Measurements from ENCODE around the gene RBBP8. TPM values are rescaled to one million over a fixed set of nuclear protein-coding genes. Genes with fewer than 3 reads are reported as not detected.
A peak's percentile ranks its signal among the peaks of the same experiment; 100 is the strongest.

RBBP8 gene
- total RNA-seq, 2 donors from 2014 or later: 37.5 to 69.1 TPM

DNA sequence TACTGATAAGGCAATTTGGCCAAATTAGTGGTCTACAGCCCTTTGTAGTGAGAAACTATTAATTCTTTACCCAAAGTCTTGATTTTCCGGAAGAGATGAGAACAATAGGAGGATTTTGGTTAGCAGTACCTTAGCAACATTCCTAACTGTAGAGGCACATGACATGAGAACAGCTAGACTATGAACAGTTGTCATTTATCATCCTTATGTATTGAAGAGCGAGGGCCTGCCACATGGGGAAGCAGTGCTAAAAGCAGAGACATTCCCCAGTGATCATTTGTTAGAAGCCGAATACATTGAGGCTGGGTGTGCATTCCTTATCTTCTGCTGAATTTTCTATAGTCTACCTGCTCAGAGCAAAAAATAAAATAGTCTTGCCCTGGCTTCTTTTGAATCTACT is 65.2 kb downstream of the RBBP8 start:
- H3K4me3 Mint-ChIP-seq: no peak overlapping the region

DNA sequence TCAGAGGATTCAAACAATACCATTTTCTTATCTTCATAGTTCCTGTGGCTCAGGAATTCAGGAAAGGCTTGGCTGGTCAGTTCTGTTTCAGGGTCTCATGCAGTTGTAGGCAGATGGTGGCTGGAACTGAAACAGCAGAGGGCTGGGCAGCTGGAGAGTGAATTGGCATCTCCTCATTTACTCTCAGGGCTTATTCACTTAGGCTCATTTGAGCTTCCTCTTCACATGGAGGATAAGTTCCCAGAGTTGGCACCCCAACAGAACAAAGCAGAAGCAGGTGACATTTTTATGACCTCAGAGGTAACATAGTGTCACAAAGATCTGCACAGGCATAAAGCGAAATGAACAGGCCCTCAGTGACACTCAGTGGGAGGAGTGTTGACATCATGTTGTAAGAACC is 66.1 kb downstream of the RBBP8 start:
- Mint-ChIP-seq H3K27ac (no peak overlapping the region), H3K9me3 (no peaks in the 10 kb centered on the region), H3K36me3 (ENCODE audit: low read depth) (peaks cover 80% of the 10 kb centered on the region), H3K4me1 (no peaks in the 10 kb centered on the region), H3K27me3 (no peaks in the 10 kb centered on the region), H3K4me3 (no peak overlapping the region)
- no peak for ATAC-seq (replicated peaks)

More for the DNA sequence above, 65.2 kb downstream of the RBBP8 start:
- no peak overlapping the region for H3K27ac Mint-ChIP-seq
- peaks cover 79% of the 10 kb centered on the region for H3K36me3 Mint-ChIP-seq (ENCODE audit: low read depth)
- no peaks in the 10 kb centered on the region for H3K27me3 Mint-ChIP-seq
- no peaks in the 10 kb centered on the region for H3K4me1 Mint-ChIP-seq
- ATAC-seq (replicated peaks): no peak
- no peaks in the 10 kb centered on the region for H3K9me3 Mint-ChIP-seq

DNA sequence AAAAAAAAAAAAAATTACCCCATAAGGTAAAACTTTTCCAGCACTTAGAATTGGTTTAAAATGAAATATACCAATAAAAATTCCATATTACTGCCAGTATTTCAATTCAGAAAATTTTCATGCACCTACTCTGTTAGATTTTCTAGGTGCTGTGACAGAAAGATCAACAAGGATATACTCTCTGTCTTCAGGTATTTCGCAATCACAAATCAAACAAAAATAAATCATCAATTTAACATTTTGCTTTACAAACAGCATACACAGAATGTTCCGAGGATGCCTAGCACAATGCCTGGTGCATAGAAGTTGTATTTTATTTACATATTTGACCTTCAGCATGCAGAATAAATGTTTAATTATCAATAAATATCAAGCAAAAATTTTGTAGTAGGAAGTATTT is 66.5 kb downstream of the RBBP8 start:
- no peak for ATAC-seq (replicated peaks)
- H3K4me3 Mint-ChIP-seq: no peak overlapping the region
- H3K36me3 Mint-ChIP-seq (ENCODE audit: low read depth): peaks cover 84% of the 10 kb centered on the region
- no peaks in the 10 kb centered on the region for H3K4me1 Mint-ChIP-seq
- no peaks in the 10 kb centered on the region for H3K27me3 Mint-ChIP-seq
- H3K27ac Mint-ChIP-seq: no peak overlapping the region
- H3K9me3 Mint-ChIP-seq: no peaks in the 10 kb centered on the region

DNA sequence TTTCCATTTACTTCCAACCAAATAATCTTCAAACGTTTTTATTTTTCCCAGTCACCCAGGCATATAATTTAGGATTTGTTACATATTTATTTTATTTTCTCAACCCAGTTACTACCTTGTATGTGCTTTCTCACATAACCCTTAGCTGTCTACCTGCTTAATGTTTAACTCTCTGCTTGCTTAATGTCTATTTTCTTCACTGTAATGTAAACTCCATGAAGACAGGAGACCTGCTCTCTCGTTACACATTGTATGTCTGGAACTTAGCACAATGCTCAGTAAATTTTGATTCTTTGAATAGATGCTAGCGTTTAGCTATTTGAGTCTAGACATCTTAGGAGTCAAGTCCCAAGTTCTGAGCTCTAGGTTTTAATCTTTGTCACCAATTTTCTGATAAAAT is 70.2 kb downstream of the RBBP8 start:
- no peak for ATAC-seq (replicated peaks)
- no peaks in the 10 kb centered on the region for H3K9me3 Mint-ChIP-seq
- peaks cover 73% of the 10 kb centered on the region for H3K36me3 Mint-ChIP-seq (ENCODE audit: low read depth)
- H3K4me1 Mint-ChIP-seq: no peaks in the 10 kb centered on the region
- H3K27me3 Mint-ChIP-seq: no peaks in the 10 kb centered on the region
- H3K4me3 Mint-ChIP-seq: no peak overlapping the region
- no peak overlapping the region for H3K27ac Mint-ChIP-seq

DNA sequence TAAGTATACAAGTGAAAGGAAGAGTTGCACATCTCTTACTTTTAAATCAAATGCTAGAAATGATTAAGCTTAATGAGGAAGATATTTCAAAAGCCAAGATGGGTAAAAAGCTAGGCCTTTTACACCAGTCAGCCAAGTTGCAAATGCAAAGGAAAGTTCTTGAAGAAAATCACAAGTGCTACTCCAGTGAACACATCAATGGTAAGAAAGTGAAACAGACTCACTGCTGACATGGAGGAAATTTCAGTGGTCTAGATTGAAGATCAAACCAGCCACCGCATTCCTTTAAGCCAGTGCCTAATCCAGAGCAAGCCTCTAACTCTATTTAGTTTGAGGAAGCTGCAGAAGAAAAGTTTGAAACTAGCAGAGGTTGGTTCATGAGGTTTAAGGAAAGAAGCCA is 79.1 kb downstream of the RBBP8 start:
- Mint-ChIP-seq H3K4me1 (peaks cover 5% of the 10 kb centered on the region), H3K9me3 (no peaks in the 10 kb centered on the region), H3K27me3 (no peaks in the 10 kb centered on the region), H3K27ac (no peak overlapping the region), H3K4me3 (no peak overlapping the region), H3K36me3 (ENCODE audit: low read depth) (peaks cover 34% of the 10 kb centered on the region)
- no peak for ATAC-seq (replicated peaks)

DNA sequence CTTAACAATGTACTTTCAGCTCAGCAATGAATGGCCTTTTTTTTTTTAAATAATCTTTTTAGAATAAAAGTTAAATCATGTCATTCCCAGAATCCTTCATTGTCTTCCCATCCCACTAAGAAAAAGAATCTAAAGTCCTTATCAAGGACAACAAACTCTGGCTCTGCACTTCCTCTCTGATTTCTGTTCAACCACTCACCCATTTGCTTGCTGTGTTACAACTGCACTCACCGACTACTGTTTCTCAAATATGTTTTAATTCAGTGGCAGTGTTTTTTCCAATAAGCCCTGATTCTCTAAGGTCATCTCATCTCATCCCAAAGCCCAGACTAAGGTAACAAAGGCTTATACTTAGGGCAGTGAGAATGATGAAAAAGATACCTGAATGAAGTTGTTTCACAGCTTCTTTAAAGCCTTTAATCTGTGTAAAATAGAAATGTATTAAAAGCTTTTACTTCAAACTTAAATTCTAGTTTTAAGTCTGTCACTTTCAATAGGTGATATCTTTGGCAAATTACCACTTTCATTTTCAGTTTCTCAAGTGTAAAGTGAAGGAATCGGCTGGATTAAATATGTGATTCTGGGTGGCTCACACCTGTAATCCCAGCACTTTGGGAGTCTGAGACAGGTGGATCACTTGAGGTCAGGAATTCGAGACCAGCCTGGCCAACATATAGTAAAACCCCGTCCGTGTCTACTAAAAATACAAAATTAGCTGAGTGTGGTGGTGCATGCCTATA is 87.6 kb downstream of the RBBP8 start:
- peak overlapping the region; percentile 4 for H3K27ac Mint-ChIP-seq
- peaks cover 6% of the 10 kb centered on the region for H3K4me1 Mint-ChIP-seq
- ATAC-seq (replicated peaks): no peak
- H3K36me3 Mint-ChIP-seq (ENCODE audit: low read depth): peaks cover 79% of the 10 kb centered on the region
- peak overlapping the region; percentile 12 for H3K4me3 Mint-ChIP-seq
- H3K27me3 Mint-ChIP-seq: no peaks in the 10 kb centered on the region
- H3K9me3 Mint-ChIP-seq: no peaks in the 10 kb centered on the region

DNA sequence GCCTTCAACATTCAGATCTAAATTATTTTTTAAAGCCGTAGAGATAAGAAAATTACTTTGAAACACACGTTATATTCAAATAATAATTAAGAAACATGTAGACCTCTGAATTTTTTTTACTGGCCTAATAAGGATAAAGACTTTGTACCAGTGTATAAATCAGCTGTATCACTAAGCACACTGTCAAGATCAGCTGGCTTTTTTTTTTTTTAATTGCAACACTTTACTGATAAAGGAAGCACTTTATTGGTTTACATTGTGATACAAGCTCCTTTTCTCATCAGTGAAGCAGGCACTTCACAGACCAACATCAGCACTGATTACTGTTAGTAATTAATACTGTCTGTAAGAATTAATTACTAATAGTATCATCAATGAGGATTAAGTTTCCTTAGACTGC is 88.5 kb downstream of the RBBP8 start:
- H3K9me3 Mint-ChIP-seq: no peaks in the 10 kb centered on the region
- H3K27me3 Mint-ChIP-seq: no peaks in the 10 kb centered on the region
- H3K4me3 Mint-ChIP-seq: no peak overlapping the region
- H3K4me1 Mint-ChIP-seq: peaks cover 6% of the 10 kb centered on the region
- no peak for ATAC-seq (replicated peaks)
- no peak overlapping the region for H3K27ac Mint-ChIP-seq
- peaks cover 85% of the 10 kb centered on the region for H3K36me3 Mint-ChIP-seq (ENCODE audit: low read depth)

DNA sequence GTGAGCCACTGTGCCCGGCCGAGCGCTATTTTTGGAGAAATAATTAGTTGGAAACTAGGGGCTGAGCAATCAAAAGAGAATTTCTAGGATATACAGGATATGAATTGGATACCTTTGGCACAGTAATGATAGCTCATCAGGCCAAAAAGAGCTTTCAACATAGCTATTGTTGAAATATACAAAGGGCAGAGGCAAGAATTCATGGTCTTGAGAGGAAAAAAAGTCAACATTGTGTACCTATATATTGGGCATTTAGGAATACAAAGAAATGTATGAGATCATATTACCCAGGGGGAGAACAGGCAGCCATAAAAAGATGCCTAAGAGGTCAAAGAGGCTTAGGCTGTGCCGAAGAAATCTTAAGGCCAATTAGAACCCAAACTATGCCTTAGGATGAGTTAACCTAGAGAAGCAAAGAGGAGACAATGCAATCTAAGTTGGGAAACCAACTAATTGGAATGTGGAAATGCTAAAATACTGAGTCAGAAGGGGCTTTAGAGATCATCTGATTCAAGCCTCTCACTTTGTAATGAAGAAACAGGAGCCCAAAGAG is 99.0 kb downstream of the RBBP8 start:
- Mint-ChIP-seq H3K36me3 (ENCODE audit: low read depth) (peaks cover 17% of the 10 kb centered on the region), H3K4me3 (no peak overlapping the region), H3K27ac (no peak overlapping the region), H3K9me3 (no peaks in the 10 kb centered on the region), H3K4me1 (no peaks in the 10 kb centered on the region), H3K27me3 (no peaks in the 10 kb centered on the region)
- no peak for ATAC-seq (replicated peaks)

DNA sequence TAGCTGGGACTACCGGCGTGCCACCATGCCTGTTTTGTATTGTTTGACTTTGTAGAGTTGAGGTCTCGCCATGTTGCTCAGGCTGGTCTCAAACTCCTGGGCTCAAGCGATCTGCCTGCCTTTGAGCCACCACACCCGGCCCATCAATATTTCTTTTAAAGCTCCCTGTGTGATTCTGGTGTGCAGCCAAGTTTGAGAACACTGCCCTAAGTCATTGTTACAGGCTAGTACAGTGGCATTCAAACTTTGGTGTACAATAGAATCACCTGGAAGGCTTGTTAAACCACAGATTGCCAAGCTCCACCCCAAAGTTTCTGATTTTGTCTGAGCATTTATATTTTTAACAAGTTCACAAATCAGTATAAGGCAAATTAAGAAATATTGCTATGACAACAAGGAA is 99.9 kb downstream of the RBBP8 start:
- Mint-ChIP-seq H3K9me3 (no peaks in the 10 kb centered on the region), H3K4me1 (no peaks in the 10 kb centered on the region), H3K4me3 (no peak overlapping the region), H3K36me3 (ENCODE audit: low read depth) (peaks cover 7% of the 10 kb centered on the region), H3K27ac (no peak overlapping the region), H3K27me3 (no peaks in the 10 kb centered on the region)
- no peak for ATAC-seq (replicated peaks)

DNA sequence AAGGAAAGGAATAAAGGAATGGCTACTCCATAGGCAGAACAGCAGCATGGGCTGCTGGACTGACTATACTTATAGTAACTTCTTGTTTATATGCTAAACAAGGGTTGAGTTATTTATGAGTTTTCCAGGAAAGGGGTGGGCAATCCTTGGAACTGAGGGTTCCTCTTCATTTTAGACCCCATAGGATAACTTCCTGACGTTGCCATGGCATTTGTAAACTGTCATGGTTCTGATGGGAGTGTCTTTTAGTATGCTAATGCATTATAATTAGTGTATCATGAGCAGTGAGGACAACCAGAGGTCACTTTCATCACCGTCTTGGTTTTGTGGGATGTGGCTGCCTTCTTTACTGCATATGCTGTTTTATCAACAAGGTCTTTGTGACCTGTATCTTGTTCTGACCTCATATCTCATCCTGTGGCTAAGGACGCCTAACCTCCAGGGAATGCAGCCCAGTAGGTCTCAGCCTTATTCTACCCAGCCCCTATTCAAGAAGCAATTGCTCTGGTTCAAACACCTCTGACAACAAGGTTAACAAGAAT is 103.6 kb downstream of the RBBP8 start:
- no peaks in the 10 kb centered on the region for H3K27me3 Mint-ChIP-seq
- no peaks in the 10 kb centered on the region for H3K36me3 Mint-ChIP-seq (ENCODE audit: low read depth)
- H3K9me3 Mint-ChIP-seq: no peaks in the 10 kb centered on the region
- H3K4me1 Mint-ChIP-seq: no peaks in the 10 kb centered on the region
- no peak overlapping the region for H3K4me3 Mint-ChIP-seq
- H3K27ac Mint-ChIP-seq: no peak overlapping the region
- no peak for ATAC-seq (replicated peaks)

DNA sequence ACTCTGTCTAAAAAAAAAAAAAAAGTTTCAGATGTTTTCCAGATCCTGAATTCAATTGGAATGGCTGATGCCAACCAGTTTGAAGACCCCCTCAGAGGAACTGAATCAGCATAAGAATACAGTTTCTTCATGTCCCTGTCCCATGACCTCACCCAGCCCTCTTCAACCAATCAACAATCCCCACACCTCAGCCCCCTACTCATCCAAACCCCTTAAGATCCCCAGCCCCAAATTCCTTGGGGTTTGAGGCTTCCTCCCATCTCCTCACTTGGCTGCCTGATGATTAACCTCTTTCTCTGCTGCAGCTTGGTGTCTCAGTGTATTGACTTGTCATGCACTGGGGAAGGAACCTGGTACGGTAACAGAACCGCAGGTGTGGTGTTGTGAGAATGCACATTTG is 104.5 kb downstream of the RBBP8 start:
- ATAC-seq (replicated peaks): no peak
- Mint-ChIP-seq H3K9me3 (no peaks in the 10 kb centered on the region), H3K27me3 (no peaks in the 10 kb centered on the region), H3K4me1 (no peaks in the 10 kb centered on the region), H3K27ac (no peak overlapping the region), H3K36me3 (ENCODE audit: low read depth) (no peaks in the 10 kb centered on the region), H3K4me3 (no peak overlapping the region)

DNA sequence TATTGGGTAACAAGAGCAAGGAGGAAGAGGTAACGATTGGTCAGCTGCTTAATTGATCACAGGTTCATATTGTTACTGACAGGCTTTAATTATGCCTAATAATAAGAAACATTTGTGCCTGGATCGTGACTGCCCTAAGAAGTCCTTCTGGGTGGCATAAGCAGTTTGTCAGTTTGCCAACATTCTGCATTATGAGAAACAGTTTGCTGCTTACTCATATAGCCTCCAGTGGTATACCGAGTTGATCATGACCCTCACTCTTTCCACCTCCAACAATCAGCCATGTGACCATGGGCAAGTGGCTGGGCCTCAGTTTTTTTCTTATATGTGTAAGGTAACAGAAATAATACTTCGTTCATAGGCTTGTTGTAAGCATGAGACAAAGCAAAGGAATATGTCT is 105.6 kb downstream of the RBBP8 start:
- no peaks in the 10 kb centered on the region for H3K27me3 Mint-ChIP-seq
- no peak overlapping the region for H3K27ac Mint-ChIP-seq
- no peaks in the 10 kb centered on the region for H3K36me3 Mint-ChIP-seq (ENCODE audit: low read depth)
- no peak overlapping the region for H3K4me3 Mint-ChIP-seq
- no peak for ATAC-seq (replicated peaks)
- no peaks in the 10 kb centered on the region for H3K9me3 Mint-ChIP-seq
- H3K4me1 Mint-ChIP-seq: no peaks in the 10 kb centered on the region

DNA sequence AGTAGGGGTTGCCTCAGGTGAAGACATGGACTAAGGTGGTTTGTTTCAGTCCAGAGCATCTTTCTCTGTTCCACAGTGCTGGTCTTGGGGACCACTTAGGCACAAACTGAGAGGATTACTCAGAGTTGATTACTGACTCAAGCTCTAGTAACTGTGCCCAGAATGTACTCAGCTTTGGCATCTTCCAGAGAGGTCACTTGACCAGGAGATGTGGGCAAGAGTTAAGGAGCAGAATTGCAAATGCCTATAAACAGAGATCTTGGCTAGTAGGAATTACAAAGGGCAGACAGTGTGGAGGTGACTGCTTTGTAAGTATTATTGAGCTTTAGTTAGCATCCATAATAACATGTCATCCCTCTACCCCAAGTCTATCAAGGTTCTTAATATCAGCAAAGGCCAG is 109.0 kb downstream of the RBBP8 start:
- H3K27me3 Mint-ChIP-seq: no peaks in the 10 kb centered on the region
- no peak overlapping the region for H3K4me3 Mint-ChIP-seq
- no peak overlapping the region for H3K27ac Mint-ChIP-seq
- H3K4me1 Mint-ChIP-seq: no peaks in the 10 kb centered on the region
- H3K9me3 Mint-ChIP-seq: no peaks in the 10 kb centered on the region
- H3K36me3 Mint-ChIP-seq (ENCODE audit: low read depth): no peaks in the 10 kb centered on the region
- ATAC-seq (replicated peaks): no peak

DNA sequence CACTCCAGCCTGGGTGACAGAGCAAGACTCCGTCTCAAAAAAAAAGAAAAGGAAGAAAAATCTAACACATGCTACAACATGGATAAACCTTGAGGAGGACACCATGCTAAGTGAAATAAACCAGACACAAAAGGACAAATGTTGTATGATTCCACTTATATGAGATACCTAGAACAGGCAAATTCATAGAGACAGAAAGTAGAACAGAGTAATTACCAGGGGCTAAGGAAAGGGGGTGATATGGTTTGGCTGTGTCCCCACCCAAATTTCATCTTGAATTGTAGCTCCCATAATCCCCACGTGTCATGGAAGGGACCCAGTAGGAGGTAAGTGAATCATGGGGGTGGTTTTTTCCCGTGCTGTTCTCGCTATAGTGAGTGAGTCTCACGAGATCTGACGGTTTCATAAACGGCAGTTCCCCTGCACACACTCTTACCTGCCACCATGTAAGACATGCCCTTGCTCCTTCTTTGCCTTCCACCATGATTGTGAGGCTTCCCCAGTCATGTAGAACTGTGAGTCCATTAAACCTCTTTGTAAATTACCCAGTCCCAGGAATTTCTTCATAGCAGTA is 110.8 kb downstream of the RBBP8 start:
- no peak for ATAC-seq (replicated peaks)
- no peaks in the 10 kb centered on the region for H3K4me1 Mint-ChIP-seq
- H3K4me3 Mint-ChIP-seq: no peak overlapping the region
- H3K27ac Mint-ChIP-seq: no peak overlapping the region
- no peaks in the 10 kb centered on the region for H3K36me3 Mint-ChIP-seq (ENCODE audit: low read depth)
- no peaks in the 10 kb centered on the region for H3K27me3 Mint-ChIP-seq
- no peaks in the 10 kb centered on the region for H3K9me3 Mint-ChIP-seq

DNA sequence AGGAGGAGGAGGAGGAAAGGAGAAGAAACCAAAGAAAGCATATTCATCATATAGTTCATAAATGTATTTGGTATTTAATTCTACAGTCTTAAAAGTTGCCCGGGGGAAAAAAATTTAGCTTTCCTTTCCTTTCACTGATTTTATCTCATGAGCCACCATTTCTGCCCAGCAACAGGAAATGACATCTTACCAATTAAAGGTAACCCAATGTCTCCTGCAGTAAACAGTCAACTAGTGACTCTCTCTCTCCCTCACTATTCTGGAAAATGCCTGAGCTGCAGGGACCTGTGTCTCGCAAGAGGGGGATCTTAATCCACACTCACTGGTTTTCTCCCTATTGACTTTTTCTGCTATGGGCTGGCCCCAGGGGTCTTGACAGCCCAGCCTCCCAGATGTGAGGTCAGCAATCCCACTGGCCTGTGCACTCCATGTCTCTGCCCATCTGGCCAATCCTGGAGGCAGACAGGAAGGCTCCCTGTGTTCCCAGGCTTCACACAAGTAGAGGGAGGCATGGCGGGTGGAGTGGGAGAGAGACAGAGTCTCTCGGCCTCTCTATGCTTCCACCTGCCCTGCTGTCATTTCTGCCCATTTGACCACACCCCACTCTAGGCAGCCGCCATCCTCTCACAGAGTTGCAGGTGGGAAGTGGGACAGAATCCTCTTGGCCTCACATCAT is 116.7 kb downstream of the RBBP8 start:
- Mint-ChIP-seq H3K27ac (peak overlapping the region; percentile 41), H3K36me3 (ENCODE audit: low read depth) (no peaks in the 10 kb centered on the region), H3K27me3 (no peaks in the 10 kb centered on the region), H3K9me3 (no peaks in the 10 kb centered on the region), H3K4me3 (peak overlapping the region; percentile 33), H3K4me1 (peaks cover 15% of the 10 kb centered on the region)
- ATAC-seq (replicated peaks): no peak
